Thyroid gland (tissue), 4 donors: Measurements from ENCODE around the gene NF1. TPM values are rescaled to one million over a fixed set of nuclear protein-coding genes. Genes with fewer than 3 reads are reported as not detected.
"Not testable (repeated sequence)": the region's sequence is repeated elsewhere in the genome, so short reads cannot be mapped to it uniquely, and the experiment has no call there.

Experiments used
- DNase-seq, 2 donors: peaks; one replicate each; pipeline ENCODE4 v3.0.0-alpha.2; 2019
- H3K27ac ChIP-seq, 3 donors: fragments of 200-600 bp; sonication (generic); 1 replicate in 2 of 3; 2 replicates in 1 of 3; pipeline ENCODE4 v1.5.1; 2016 to 2019; ENCODE audit warnings: mild to moderate bottlenecking in 1 of 3, moderate library complexity in 1 of 3
- H3K27me3 ChIP-seq: fragments of 200-600 bp; sonication (generic); one replicate; pipeline ENCODE4 v1.5.1; 2019
- H3K36me3 ChIP-seq, 2 donors: fragments of 200-600 bp; sonication (generic); one replicate each; pipeline ENCODE4 v1.5.1; 2016 to 2019
- H3K4me1 ChIP-seq, 2 donors: fragments of 200-600 bp; sonication (generic); one replicate each; pipeline ENCODE4 v1.5.1; 2017 to 2019
- H3K4me3 ChIP-seq, 3 donors: fragments of 200-600 bp; sonication (generic); replicated peaks in 1 of 3; 1 replicate in 2 of 3; 2 replicates in 1 of 3; pipeline ENCODE4 v1.5.1; 2016; ENCODE audit warnings: mild to moderate bottlenecking in 1 of 3
- H3K9me3 ChIP-seq: fragments of 200-600 bp; sonication (generic); one replicate; pipeline ENCODE4 v1.5.1; 2017
- POLR2A ChIP-seq, 2 donors: fragments of 450-650 bp; IDR thresholded peaks; one replicate each; pipeline ENCODE4 v1.6.1; 2017; ENCODE audit warnings: antibody characterized with exemption in 2 of 2, mild to moderate bottlenecking in 2 of 2, moderate library complexity in 1 of 2
- WGBS, 2 donors: methylation state at CpG; one replicate each; pipeline ENCODE4 v1.1.5; 2017; 5-methylcytosine and 5-hydroxymethylcytosine counted together
- intact Hi-C: fragments of 100-400 bp; cut with DNase I; formaldehyde crosslinking; loops from one replicate; pipeline ENCODE4 v1.15.1; 2023
- total RNA-seq, 4 donors: library from RNA; depleted of rRNA; stranded (reverse); fragments of >200 nt; gene quantifications; one replicate each; pipeline ENCODE4 v1.2.3, GENCODE V29; 2016
- TF ChIP-seq, protein P1 (sequence below), 6 experiments: fragments of 200-600 bp in 3 of 6; fragments of 450-650 bp in 3 of 6; sonication (generic) in 3 of 6; IDR thresholded peaks; one replicate each; pipeline ENCODE4 v1.5.1; 2016 to 2019; ENCODE audit warnings: antibody characterized with exemption in 6 of 6, mild to moderate bottlenecking in 2 of 6, inconsistent platforms in 1 of 6, moderate library complexity in 1 of 6

Gene NF1
- total RNA-seq, 4 donors from 2014 or later, result 102 to 208 (median 129) TPM

DNA sequence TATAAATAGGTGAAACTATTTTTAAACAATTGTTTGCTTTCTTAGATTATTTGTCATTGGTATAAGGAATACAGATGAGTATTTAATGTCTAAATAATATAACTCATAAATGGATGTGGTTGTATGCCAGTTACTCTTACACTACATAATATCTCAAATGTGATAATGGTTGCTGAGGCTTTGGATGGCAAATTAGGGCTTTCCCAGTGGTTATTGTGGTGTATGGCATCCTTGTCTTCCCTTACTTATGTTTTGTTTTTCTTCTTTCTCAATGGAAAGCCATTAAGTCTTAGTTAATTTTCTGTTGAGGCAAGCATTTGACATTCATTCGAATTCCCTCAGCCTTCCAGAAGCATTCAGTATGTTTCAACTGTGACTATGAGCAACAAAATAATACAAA lies 191.8 kb downstream of the NF1 start:
- no peak for TF ChIP-seq POLR2A (IDR thresholded peaks at IDR 0.05)
- TF ChIP-seq, protein P1, sequence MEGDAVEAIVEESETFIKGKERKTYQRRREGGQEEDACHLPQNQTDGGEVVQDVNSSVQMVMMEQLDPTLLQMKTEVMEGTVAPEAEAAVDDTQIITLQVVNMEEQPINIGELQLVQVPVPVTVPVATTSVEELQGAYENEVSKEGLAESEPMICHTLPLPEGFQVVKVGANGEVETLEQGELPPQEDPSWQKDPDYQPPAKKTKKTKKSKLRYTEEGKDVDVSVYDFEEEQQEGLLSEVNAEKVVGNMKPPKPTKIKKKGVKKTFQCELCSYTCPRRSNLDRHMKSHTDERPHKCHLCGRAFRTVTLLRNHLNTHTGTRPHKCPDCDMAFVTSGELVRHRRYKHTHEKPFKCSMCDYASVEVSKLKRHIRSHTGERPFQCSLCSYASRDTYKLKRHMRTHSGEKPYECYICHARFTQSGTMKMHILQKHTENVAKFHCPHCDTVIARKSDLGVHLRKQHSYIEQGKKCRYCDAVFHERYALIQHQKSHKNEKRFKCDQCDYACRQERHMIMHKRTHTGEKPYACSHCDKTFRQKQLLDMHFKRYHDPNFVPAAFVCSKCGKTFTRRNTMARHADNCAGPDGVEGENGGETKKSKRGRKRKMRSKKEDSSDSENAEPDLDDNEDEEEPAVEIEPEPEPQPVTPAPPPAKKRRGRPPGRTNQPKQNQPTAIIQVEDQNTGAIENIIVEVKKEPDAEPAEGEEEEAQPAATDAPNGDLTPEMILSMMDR (IDR thresholded peaks at IDR 0.05), result no peak
- no peak for DNase-seq
- H3K27me3 ChIP-seq, result no peaks in the 10 kb centered on the region
- H3K27ac ChIP-seq, result no peak overlapping the region
- no peaks in the 10 kb centered on the region for H3K36me3 ChIP-seq
- H3K4me3 ChIP-seq, result no peak overlapping the region
- WGBS, 2 donors, result 96 to 98% methylated on average over 1 of the region's 1 CpG
- no peaks in the 10 kb centered on the region for H3K4me1 ChIP-seq
- no peaks in the 10 kb centered on the region for H3K9me3 ChIP-seq
- intact Hi-C loops, result no loop called here

DNA sequence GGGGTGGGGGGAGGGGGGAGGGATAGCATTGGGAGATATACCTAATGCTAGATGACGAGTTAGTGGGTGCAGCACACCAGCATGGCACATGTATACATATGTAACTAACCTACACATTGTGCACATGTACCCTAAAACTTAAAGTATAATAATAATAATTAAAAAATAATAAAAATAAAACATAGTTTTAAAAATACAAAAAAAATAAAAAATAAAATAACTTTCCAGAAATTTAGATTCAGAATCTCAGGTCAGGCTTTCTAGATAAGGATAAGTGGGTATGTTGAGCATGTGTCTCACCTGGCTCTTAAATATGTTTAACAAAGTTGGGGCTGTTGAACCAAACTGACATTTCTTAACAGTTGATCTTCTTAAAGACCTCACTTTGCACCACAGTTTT lies 193.2 kb downstream of the NF1 start:
- H3K36me3 ChIP-seq, H3K4me1 ChIP-seq, H3K27ac ChIP-seq, H3K27me3 ChIP-seq, DNase-seq, intact Hi-C loops, H3K4me3 ChIP-seq, H3K9me3 ChIP-seq: not testable (repeated sequence)
- 96% methylated on average over 1 of the region's 1 CpG for WGBS, 2 donors

DNA sequence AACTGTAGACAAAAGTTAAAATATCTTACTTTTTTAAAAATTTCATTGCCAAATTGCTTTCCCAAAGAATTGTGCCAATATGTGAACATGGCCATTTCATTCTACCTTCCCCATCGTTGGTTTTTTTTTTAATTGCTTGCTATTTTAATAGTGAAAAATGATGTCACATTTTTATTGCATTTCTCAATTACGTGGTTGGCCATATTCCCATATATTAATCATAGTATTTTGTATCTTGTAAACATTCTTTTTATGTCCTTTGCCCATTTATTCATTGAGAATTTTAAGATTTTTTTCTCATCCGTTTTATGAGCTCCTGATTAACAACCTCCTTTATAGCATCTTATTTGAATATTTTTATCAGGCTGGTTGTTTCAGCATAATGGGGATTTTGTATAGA lies 195.0 kb downstream of the NF1 start:
- intact Hi-C loops, result no loop called here
- no peak for TF ChIP-seq POLR2A (IDR thresholded peaks at IDR 0.05)
- TF ChIP-seq, protein P1 (IDR thresholded peaks at IDR 0.05), result no peak
- no peaks in the 10 kb centered on the region for H3K9me3 ChIP-seq
- H3K27ac ChIP-seq, result no peak overlapping the region
- no peak overlapping the region for H3K4me3 ChIP-seq
- no peaks in the 10 kb centered on the region for H3K4me1 ChIP-seq
- DNase-seq, result no peak
- H3K27me3 ChIP-seq, result no peaks in the 10 kb centered on the region
- 82 to 90% methylated on average over 3 of the region's 3 CpGs for WGBS, 2 donors
- no peaks in the 10 kb centered on the region for H3K36me3 ChIP-seq

DNA sequence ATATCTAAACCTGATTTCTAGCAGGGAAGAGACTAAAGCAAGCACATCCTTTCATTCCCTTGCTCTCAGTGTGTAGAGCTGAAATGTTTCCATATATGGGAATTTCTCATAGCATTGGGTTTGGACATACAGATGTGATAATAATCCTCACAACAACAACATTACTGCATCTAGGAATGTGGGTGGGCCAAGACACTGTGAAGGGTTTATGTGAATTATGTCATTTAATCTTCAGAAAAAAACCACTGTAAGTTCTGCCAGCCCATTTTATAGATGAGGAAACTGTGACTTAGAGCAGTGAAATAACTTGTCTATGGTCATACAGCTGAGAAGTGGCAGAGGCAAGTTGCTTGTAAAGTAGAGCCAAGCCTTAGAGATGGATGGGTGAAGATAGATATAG lies 197.0 kb downstream of the NF1 start:
- Histone ChIP-seq H3K27ac (no peak overlapping the region), H3K27me3 (no peaks in the 10 kb centered on the region), H3K9me3 (no peaks in the 10 kb centered on the region), H3K36me3 (no peaks in the 10 kb centered on the region), H3K4me3 (no peak overlapping the region), H3K4me1 (no peaks in the 10 kb centered on the region)
- intact Hi-C loops, result no loop called here
- no peak for TF ChIP-seq POLR2A (IDR thresholded peaks at IDR 0.05)
- TF ChIP-seq, protein P1 (IDR thresholded peaks at IDR 0.05), result no peak
- DNase-seq, result no peak

DNA sequence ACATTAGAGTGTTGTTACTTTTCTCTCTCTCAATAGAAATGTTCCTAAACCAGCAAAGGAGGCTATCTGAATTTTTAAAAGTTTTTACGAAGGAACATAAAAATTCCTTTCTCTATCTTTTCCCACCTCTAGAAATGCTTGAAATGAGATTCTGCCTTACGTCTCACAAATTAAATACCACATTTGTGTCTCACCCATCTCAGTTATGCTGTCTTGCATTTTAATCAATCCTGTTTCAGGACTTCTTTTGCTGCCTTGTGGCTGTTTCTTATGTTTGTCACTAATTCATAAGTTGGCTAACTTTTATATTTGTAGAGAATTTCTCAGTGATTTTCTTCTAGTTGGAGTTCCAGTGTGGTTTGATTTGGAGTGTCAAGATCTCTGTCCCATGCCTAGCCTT lies 198.8 kb downstream of the NF1 start:
- no peaks in the 10 kb centered on the region for H3K36me3 ChIP-seq
- H3K4me1 ChIP-seq, result no peaks in the 10 kb centered on the region
- intact Hi-C loops, result no loop called here
- 93 to 95% methylated on average over 2 of the region's 2 CpGs for WGBS, 2 donors
- H3K4me3 ChIP-seq, result no peak overlapping the region
- H3K9me3 ChIP-seq, result no peaks in the 10 kb centered on the region
- H3K27me3 ChIP-seq, result no peaks in the 10 kb centered on the region
- H3K27ac ChIP-seq, result no peak overlapping the region
- TF ChIP-seq POLR2A (IDR thresholded peaks at IDR 0.05), result no peak
- TF ChIP-seq, protein P1 (IDR thresholded peaks at IDR 0.05), result no peak
- no peak for DNase-seq

DNA sequence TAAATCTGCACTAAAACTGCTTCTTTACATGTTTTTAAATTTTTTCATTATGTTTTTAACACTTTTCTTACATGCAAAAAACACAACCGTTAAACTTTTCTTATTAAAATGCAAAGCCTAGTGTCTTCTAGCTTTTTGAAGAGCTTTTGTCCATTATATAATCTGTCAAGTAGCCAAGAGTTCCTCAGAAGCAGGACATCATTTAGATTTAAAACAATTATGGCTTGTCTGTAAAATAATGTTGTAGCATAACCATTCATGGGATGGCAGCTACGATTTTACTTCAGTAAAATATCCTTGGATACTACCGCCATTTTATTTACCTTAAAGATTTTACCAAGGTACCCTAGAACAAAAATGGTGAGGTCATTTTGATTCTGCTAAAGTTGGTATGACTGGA lies 199.5 kb downstream of the NF1 start:
- Histone ChIP-seq H3K36me3 (no peaks in the 10 kb centered on the region), H3K4me1 (no peaks in the 10 kb centered on the region), H3K4me3 (no peak overlapping the region), H3K27me3 (no peaks in the 10 kb centered on the region), H3K9me3 (no peaks in the 10 kb centered on the region), H3K27ac (no peak overlapping the region)
- 97% methylated on average over 3 of the region's 3 CpGs for WGBS, 2 donors
- no peak for TF ChIP-seq POLR2A (IDR thresholded peaks at IDR 0.05)
- DNase-seq, result no peak
- intact Hi-C loops, result no loop called here
